ENCODE data around the gene RAB11FIP2.

DNA sequence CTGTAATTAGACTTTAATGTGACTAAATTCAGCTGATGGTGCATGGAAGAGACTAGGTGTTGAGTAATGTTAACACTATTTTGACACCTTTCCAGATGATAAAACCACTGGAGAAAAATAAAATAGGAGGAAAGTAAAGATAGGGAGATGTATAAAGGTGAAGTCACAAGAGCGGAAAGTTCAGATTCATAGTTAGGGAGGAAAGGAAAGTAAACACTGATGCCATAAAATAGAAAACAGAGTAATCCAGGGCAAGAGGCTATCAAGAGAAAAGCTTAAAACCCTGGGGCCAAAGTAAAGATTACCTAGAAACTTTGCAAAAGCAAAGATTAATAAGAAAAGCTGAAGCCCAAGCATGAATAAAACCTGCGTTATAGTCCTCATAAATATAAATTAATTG lies 62.8 kb downstream of the RAB11FIP2 start:
- TF ChIP-seq EZH2 (IDR thresholded peaks at IDR 0.05; ENCODE audit: insufficient read depth, poor library complexity, severe bottlenecking) (no peak), EZH2phosphoT487 (IDR thresholded peaks at IDR 0.05; ENCODE audit: insufficient read depth, low read depth) (no peak)

Data from GM23248 (cell line).